GM15510 (cell line): ENCODE data around the gene ENTPD1.

Experiments used
- POLR2A ChIP-seq: IDR thresholded peaks from 3 replicates; pipeline ENCODE4 v1.6.1; 2011; ENCODE audit warnings: borderline replicate concordance; ENCODE audit not compliant: insufficient read length; ENCODE audit errors: extremely low read depth

The ENTPD1 gene, protein sequence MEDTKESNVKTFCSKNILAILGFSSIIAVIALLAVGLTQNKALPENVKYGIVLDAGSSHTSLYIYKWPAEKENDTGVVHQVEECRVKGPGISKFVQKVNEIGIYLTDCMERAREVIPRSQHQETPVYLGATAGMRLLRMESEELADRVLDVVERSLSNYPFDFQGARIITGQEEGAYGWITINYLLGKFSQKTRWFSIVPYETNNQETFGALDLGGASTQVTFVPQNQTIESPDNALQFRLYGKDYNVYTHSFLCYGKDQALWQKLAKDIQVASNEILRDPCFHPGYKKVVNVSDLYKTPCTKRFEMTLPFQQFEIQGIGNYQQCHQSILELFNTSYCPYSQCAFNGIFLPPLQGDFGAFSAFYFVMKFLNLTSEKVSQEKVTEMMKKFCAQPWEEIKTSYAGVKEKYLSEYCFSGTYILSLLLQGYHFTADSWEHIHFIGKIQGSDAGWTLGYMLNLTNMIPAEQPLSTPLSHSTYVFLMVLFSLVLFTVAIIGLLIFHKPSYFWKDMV

DNA sequence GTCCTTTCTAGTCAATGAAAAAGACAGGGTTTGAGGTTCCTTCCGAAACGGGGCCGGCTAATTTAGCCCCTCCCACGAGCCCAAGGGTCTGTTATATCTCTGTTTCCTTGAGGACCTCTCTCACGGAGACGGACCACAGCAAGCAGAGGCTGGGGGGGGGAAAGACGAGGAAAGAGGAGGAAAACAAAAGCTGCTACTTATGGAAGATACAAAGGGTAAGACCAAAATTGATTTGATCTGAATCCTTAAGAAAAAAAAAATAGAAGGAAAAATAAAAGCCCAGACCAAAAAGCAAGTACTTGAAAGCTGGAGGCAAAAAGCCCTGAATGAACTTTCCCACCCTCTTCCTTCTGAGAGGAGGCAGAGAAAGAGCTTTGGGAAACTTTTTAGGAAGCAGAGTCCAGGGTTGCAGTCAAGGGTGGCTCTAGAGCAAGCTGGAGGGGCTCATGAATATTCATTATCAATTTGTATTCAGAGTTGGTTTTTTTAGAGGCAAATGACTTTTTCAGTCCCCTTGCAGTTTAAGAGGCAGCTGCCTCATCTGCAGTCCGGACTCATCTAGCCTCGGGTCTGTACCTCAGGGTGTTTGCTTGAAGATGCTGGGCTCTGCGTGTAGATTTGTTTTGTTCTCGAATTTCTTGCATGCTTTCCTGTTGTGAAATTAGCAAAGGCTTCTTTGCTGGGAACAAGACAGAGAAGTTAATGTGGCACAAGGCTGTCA lies at the start of gene ENTPD1:
Gene ENTPD1, plus strand, starts transcription at position 123 of the 721 bp plus-strand sequence. Its CDS starts 77 bp downstream, at position 200.
- peak; percentile 81 for TF ChIP-seq POLR2A

DNA sequence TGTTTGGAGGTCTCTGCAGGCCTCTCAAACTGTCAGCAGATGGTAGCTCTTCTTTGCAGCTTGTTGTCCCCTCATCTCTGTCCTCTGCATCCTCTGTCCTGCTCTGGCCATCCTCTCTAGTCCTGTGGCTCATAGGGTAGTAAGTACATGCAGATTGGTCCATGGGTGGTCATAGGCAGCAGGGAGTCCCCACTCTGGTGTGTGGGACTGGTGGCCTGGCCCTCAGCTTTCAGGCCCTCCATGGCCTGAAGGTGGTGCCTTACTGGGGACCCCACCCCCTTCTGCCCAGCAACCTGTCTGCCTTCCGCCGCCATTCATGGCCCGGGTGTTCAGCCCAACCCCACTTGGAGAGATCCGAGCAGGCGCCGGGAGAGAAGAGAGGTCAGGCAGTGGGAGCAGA lies 49.4 kb upstream of the ENTPD1 start:
- no peak for TF ChIP-seq POLR2A

DNA sequence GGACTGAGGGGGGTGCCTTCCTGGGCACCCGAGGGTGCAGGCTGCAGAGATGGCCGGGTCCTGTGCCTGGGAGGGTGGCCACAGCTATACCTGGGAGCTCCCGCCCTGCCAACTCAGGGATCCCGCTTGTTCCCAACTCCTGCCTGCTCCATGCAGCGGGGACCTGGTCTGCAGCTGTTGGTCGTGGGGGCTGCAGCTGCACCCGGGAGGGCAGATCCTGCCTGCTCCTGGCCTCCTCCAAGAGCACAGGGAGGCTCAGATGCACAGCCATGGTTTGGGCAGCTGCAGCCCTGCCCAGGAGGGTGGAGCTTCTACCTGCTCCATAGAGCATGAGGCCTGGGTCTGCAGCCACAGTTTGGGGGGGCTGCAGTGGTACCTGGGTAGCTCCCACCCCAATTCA lies 49.0 kb upstream of the ENTPD1 start:
- TF ChIP-seq POLR2A, result no peak

DNA sequence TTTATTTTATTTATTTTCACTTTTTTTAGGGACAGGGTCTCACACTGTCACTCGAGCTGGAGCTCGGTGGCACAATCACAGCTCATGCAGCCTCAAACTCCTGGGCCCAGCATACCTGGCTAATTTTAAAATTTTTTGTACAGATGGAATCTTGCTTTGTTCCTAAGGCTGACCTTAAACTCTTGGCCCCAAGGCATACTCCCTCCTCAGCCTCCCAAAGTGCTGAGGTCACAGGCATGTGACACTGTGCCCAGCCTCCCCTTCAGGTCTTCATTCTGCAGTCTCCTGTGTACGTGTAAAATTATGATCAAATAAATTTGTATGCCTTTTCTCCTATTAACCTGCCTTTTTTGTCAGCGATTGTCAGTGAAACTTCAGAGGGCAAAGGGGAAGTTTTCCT lies 44.5 kb upstream of the ENTPD1 start:
- no peak for TF ChIP-seq POLR2A

DNA sequence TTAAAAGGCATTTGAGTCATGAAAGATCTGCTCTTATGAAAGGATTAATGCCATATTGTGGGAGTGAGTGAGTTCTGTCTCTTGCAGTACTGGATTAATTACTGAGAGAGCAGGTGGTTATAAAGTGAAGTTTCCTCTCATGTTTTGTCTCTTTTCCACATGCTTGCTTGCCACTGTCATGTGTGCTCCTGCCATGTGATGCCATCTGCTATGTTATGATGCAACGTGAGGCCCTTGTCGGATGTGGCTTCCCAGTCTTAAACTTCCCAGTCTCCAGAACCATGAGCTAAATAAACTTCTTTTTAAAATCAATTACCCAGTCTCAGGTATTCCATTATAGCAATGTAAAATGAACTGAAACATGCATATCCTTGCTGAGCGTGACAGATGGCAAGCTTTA lies 39.5 kb upstream of the ENTPD1 start:
- TF ChIP-seq POLR2A, result no peak

DNA sequence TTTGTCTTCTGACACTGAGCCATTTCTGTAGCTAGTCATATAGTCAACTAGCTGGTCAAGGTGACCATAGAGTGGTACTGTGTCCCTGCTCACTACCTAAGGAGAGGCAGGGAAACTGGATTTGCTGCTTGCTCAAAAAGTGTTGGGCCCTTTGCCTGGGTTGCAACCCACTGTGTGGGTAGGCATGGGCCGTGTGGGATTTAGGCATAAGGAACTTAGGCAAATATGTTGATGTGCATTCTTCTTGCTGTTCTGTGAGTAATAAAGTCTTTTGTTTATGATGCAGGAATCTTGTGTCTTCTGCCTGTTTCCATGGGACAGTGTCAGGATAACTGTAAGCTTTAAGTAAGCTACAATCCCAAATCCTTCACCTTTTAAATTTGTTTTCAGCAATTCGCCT lies 39.1 kb upstream of the ENTPD1 start:
- TF ChIP-seq POLR2A, result no peak

DNA sequence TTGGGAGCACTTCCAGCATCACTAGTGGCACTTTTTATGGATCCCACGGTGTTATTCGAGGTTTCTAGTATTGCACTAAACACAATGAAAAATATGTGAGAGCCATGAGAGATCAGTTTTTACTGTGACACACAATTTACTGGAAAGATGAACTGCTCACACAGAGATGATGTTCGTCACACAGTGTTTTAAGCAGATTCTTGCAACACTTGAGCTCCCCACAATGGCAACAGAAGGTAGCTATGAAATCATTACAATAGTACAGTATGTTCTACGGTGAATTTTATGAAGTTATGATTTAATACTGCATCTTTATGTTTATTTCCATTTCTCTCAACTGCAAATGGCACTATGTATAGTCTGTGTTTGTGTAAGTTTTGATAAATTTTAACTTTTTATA lies 27.4 kb upstream of the ENTPD1 start:
- no peak for TF ChIP-seq POLR2A

DNA sequence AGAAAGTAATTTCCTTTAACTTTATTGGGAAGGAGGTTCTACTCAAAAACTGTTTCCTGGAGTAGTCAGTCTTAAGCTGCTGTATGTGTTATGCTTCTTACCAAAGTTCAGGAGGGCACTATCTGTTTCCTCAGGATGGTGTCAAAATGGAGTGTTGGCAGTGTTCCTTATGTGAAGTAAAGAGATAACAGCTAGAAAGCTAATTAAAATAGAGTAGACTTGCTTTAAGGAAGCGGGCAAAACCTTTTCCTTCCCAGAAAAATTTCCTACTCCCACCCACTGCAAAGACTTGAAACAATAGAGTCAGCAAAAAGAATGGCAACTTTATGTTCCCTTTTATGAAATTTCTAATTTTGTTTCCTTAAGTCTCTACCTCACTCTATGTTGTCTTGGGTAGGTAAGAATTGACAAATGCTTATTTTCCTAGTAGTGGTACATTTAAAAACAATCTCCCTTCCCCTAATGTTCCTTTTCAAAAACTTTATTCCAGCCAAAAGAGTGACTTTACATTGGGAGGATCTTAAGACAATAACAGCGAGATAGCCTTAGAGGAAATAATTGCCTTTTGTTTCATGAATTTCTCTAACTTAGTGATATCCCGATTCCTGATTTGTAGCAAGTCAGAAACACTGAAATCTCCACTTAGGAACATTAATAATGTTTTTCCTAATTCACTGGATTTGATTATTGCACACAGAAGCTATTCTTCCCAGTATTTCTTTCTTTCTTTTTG lies 26.5 kb upstream of the ENTPD1 start:
- TF ChIP-seq POLR2A, result no peak

DNA sequence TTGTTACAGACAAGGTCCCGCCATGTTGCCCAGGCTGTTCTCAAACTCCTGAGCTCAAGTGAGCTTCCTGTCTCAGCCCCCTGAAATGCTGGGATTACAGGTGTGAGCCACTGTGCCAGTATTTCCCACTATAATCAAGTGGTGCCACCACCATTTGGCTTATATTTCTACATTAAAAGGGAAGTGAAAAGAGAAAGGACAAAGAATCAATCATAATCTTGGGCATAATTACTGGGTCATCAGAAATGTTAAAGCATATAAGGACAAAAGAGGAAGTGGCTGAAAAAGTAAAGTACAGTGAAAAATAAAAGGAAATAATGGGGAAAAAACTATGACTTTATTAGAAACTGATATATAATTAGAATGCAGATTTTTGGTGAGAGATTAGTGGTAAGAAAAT lies 25.7 kb upstream of the ENTPD1 start:
- no peak for TF ChIP-seq POLR2A

DNA sequence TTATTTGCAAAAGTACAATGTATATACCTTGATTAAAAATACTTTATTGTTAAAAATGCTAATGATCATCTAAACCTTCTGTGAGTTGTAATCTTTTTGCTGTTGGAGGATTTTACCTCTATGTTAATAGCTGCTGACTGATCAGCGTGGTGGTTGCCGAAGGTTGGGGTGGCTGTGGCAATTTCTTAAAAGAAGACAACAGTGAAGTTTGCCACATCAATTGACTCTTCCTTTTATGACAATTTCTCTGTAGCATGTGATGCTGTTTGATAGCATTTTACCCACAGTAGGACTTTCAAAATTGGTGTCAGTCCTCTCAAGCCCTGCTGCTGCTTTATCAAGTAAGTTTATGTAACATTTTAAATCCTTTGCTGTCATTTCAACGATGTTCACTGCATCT lies 16.9 kb upstream of the ENTPD1 start:
- TF ChIP-seq POLR2A, result no peak

DNA sequence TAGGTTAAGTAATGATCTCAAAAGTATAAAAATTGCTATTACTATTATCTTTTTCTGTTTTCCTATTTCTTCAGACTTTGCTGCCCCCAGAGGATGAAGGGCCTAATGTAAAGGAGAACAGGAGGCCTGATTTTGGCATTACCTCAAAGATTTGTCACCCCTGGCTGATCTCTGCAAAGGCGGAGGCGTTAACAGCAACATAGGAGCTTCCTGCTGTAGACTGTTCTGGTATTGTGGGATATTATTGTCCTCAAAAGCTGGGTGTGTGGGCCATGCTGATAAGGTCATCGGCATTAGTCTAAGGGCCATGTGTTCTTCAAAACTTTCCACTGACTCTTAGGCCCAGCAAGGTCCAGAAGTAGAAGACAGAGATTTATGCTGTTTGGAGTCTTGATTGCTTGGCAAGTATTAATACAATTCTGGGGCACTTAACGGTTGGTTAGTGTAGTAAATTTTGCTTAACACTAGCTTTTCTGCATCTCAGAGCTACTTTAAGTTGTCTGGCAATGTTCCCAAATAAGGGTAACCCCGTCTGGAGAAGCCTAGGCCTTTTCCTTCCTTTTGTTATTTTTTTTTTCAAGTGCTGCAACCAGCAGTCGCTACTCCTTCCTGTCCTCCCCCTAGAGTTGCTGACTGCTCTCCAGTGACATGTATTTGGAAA lies 14.0 kb upstream of the ENTPD1 start:
- peak; percentile 26 for TF ChIP-seq POLR2A

DNA sequence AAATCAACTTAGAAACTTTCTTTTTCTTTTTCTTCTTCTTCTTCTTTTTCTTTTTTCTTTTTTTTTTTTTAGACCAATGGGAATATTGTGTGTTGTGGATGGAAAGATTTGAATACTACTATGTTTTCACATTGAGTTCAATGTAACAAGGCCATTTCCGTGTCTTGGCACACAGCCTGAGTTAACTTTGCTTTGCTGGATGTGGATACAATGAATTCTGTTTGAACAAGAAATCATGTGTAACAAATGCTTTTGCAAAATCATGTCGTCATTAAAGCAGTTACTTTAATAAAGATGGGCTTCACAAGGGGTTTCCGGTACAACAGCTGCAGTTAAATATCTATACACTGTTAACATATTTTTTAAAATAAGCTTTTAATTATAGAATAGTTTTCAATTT lies 13.5 kb upstream of the ENTPD1 start:
- no peak for TF ChIP-seq POLR2A

DNA sequence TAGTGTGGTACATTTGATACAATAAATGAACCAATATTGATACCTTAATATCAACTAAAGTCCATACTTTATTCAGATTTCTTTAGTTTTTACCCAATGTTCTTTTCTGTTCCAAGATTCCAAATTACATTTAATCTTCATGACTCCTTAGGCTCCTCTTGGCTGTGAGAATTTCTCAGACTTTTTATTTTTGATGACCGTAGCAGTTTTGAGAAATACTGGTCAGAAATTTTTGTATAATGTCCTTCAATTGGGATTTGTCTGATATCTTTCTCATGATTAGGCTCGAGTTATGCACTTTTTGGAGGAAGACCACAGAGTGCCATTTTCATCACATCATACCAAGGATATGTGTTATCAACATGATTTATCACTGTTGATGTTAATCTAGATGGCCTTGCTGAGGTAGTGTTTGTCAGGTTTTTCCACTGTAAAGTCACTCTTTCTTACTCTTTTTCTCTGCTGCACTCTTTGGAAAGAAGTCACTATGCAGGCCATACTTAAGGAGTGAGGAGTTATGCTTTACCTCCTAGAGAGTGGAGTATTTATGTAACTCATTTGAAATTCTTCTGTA lies 12.9 kb upstream of the ENTPD1 start:
- no peak for TF ChIP-seq POLR2A

DNA sequence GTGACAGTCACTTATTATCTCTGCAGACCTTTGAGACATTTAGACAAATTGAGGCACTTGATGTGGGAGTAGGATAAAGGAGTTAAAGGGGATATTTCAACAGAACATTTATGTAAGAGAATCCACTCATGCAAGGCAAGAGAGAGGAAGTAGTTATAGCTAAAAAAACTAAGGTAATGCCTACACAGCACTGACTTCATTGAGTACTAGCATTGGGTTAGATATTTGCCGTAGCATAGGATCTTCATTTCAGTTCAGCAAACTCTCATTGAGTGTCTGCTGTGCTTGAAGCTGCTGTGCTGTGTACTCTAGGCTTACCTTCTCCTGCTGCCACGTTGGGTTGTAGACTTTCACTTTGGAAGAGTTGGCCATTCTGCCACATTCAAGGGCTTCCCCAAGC lies 10.5 kb upstream of the ENTPD1 start:
- no peak for TF ChIP-seq POLR2A

DNA sequence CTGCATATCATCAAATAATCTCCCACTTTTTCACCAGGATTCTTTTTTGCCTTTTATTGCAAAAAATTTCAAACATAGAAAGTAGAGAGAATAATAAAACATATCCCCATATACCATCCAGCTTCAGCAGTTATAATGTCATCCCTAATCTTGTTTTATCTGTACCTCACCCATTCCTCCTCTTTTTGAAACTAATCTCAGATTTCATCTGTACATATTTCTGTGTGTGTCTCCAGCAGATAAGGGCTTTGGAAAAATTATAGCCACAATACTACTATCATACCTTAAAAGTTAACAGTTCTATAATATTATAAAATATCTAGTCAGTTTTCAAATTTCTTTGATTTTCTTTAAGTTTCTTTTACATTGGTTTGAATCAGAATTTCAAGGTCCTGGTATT lies 7.6 kb upstream of the ENTPD1 start:
- no peak for TF ChIP-seq POLR2A

DNA sequence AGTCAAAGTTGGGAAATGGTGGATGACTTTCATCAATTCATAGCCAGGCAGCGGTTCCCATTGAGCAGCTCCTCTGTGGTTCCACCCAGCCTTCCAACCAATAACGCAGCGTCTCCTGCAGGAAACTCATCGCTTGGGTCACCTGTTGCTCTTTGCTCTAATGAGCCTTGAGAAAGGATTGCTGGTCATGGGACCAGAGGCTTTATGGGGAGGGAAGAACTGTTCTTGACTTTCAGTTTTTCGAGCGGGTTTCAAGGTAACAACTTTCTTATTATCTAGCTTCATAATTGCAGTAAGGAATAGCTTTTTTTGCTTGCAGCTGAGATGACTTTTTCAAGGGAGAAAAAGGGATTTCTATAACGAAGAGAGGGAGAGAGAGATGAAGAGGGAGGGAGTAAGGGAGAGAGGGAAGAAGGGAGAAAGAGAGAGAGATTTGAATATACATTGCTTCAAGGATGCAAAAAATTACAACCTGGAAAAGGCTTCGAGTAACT lies 405 bp upstream of the ENTPD1 start:
- TF ChIP-seq POLR2A, result no peak
